Testis (tissue), 2 donors: ENCODE data around the gene USP48.

ENCODE experiments used
- CTCF ChIP-seq, 3 experiments: fragments of 450-650 bp in 2 of 3; fragments of 200-600 bp in 1 of 3; sonication (generic) in 1 of 3; IDR thresholded peaks; one replicate each; pipeline ENCODE4 v1.5.1; 2016 to 2019; ENCODE audit warnings: antibody characterized with exemption in 3 of 3, mild to moderate bottlenecking in 2 of 3, moderate library complexity in 1 of 3
- POLR2A ChIP-seq: fragments of 450-650 bp; IDR thresholded peaks from one replicate; pipeline ENCODE4 v1.6.1; 2017; ENCODE audit warnings: antibody characterized with exemption, mild to moderate bottlenecking, moderate library complexity

GRCh38 chr1:21823206-21823979, 40.4 kb upstream of the USP48 start:
- TF ChIP-seq CTCF (IDR thresholded peaks at IDR 0.05), result no peak
- no peak for TF ChIP-seq POLR2A
